Lower lobe of right lung (tissue), 2 donors: ENCODE results near the gene MAN2A1. TPM values are rescaled to one million over a fixed set of nuclear protein-coding genes. Genes with fewer than 3 reads are reported as not detected.

Experiments used
- ATAC-seq, 2 donors: fragments of 200-7000 bp; cut with Tn5 transposase; one replicate each; pipeline ENCODE4 v1.9.1; 2020 to 2022; ENCODE audit warnings: mild to moderate bottlenecking in 2 of 2, moderate library complexity in 2 of 2
- DNase-seq: peaks from one replicate; pipeline ENCODE4 v3.0.0-alpha.2; 2020
- H3K27ac ChIP-seq: fragments of 200-600 bp; one replicate; pipeline ENCODE4 v1.8.0; 2022
- H3K27me3 ChIP-seq: fragments of 200-600 bp; one replicate; pipeline ENCODE4 v1.8.0; 2022; ENCODE audit warnings: low read depth
- H3K36me3 ChIP-seq: fragments of 200-600 bp; one replicate; pipeline ENCODE4 v1.8.0; 2022; ENCODE audit warnings: mild to moderate bottlenecking
- H3K4me1 ChIP-seq: fragments of 200-600 bp; one replicate; pipeline ENCODE4 v1.8.0; 2022
- H3K4me3 ChIP-seq: fragments of 200-600 bp; one replicate; pipeline ENCODE4 v1.8.0; 2022; ENCODE audit warnings: mild to moderate bottlenecking
- H3K9me3 ChIP-seq: fragments of 200-600 bp; one replicate; pipeline ENCODE4 v1.8.0; 2022
- CTCF ChIP-seq: fragments of 200-600 bp; IDR thresholded peaks from one replicate; pipeline ENCODE4 v1.8.0; 2022; ENCODE audit warnings: antibody characterized with exemption, mild to moderate bottlenecking
- intact Hi-C: fragments of 100-400 bp; cut with DNase I; formaldehyde crosslinking; loops from one replicate; pipeline ENCODE4 v1.11.0; 2022
- total RNA-seq: library from RNA; stranded (reverse); fragmentation: NEBNext Ultra II Directional; extraction: Animal tissue kit (Norgen Biotek cat#: 25700); gene quantifications from one replicate; pipeline ENCODE4 v1.2.1, GENCODE V29; 2021
- donor health status: DM: no; HTN: yes; CAD: no; lungs with severe emphysema.

The MAN2A1 gene
- total RNA-seq, 1 donor from 2014 or later: 42.9 TPM

- ATAC-seq: no peak
- H3K4me1 ChIP-seq: no peaks in the 10 kb centered on the region
- intact Hi-C loops: no loop called here
- no peak overlapping the region for H3K4me3 ChIP-seq
- H3K36me3 ChIP-seq: no peaks in the 10 kb centered on the region
- no peaks in the 10 kb centered on the region for H3K9me3 ChIP-seq
- H3K27ac ChIP-seq: no peak overlapping the region
- no peaks in the 10 kb centered on the region for H3K27me3 ChIP-seq
- no peak for DNase-seq
- no peak for TF ChIP-seq CTCF
Observed at GRCh38 chr5:109668668-109669422, 20.9 kb upstream of the MAN2A1 start.

GRCh38 chr5:109669991-109670706 lies 19.6 kb upstream of the MAN2A1 start:
- Histone ChIP-seq H3K4me1 (no peaks in the 10 kb centered on the region), H3K27ac (no peak overlapping the region), H3K36me3 (no peaks in the 10 kb centered on the region), H3K27me3 (no peaks in the 10 kb centered on the region), H3K9me3 (no peaks in the 10 kb centered on the region), H3K4me3 (no peak overlapping the region)
- intact Hi-C loops: no loop called here
- DNase-seq (no peak), ATAC-seq (no peak)
- TF ChIP-seq CTCF: no peak

- intact Hi-C loops: no loop called here
- H3K36me3 ChIP-seq: no peaks in the 10 kb centered on the region
- no peaks in the 10 kb centered on the region for H3K9me3 ChIP-seq
- no peaks in the 10 kb centered on the region for H3K4me1 ChIP-seq
- DNase-seq (no peak), ATAC-seq (no peak)
- no peak for TF ChIP-seq CTCF
- no peak overlapping the region for H3K27ac ChIP-seq
- no peak overlapping the region for H3K4me3 ChIP-seq
- no peaks in the 10 kb centered on the region for H3K27me3 ChIP-seq
Observed at GRCh38 chr5:109671136-109671535, 18.6 kb upstream of the MAN2A1 start.

GRCh38 chr5:109674596-109674995 lies 15.1 kb upstream of the MAN2A1 start:
- TF ChIP-seq CTCF: no peak
- Histone ChIP-seq H3K4me3 (no peak overlapping the region), H3K36me3 (no peaks in the 10 kb centered on the region), H3K4me1 (no peaks in the 10 kb centered on the region), H3K27me3 (no peaks in the 10 kb centered on the region), H3K27ac (no peak overlapping the region), H3K9me3 (no peaks in the 10 kb centered on the region)
- DNase-seq: no peak
- intact Hi-C loops: no loop called here
- ATAC-seq: no peak

GRCh38 chr5:109676920-109677319 lies 12.8 kb upstream of the MAN2A1 start:
- Histone ChIP-seq H3K4me1 (no peaks in the 10 kb centered on the region), H3K4me3 (no peak overlapping the region), H3K27ac (no peak overlapping the region), H3K9me3 (no peaks in the 10 kb centered on the region), H3K36me3 (no peaks in the 10 kb centered on the region), H3K27me3 (no peaks in the 10 kb centered on the region)
- intact Hi-C loops: no loop called here
- no peak for ATAC-seq
- DNase-seq: no peak
- TF ChIP-seq CTCF: no peak
